HUES48 (cell line): ENCODE data around the gene SYNGR2.
A peak's percentile ranks its signal among the peaks of the same experiment; 100 is the strongest.
"Not testable (repeated sequence)": the region's sequence is repeated elsewhere in the genome, so short reads cannot be mapped to it uniquely, and the experiment has no call there.

ENCODE experiments used
- H3K27ac ChIP-seq: one replicate; pipeline ENCODE4 v1.7.0; 2013; ENCODE audit warnings: low read depth, low read length, inconsistent platforms
- H3K27me3 ChIP-seq: 2 replicates; pipeline ENCODE4 v1.6.1; 2013; ENCODE audit warnings: mild to moderate bottlenecking, low read length; ENCODE audit not compliant: control insufficient read depth, insufficient read depth
- H3K36me3 ChIP-seq: 2 replicates; pipeline ENCODE4 v1.6.1; 2013; ENCODE audit warnings: low read length; ENCODE audit not compliant: control insufficient read depth, insufficient read depth
- H3K4me1 ChIP-seq: 2 replicates; pipeline ENCODE4 v1.6.1; 2013; ENCODE audit warnings: mild to moderate bottlenecking, low read length; ENCODE audit not compliant: control insufficient read depth, insufficient read depth
- H3K4me3 ChIP-seq: 2 replicates; pipeline ENCODE4 v1.5.1; 2013; ENCODE audit warnings: mild to moderate bottlenecking, low read depth, low read length
- H3K9ac ChIP-seq: 2 replicates; pipeline ENCODE4 v1.6.1; 2013; ENCODE audit warnings: mild to moderate bottlenecking, low read depth, low read length, moderate library complexity
- H3K9me3 ChIP-seq: 2 replicates; pipeline ENCODE4 v1.6.1; 2013; ENCODE audit warnings: low read length; ENCODE audit not compliant: control insufficient read depth, insufficient read depth

SYNGR2 gene

DNA sequence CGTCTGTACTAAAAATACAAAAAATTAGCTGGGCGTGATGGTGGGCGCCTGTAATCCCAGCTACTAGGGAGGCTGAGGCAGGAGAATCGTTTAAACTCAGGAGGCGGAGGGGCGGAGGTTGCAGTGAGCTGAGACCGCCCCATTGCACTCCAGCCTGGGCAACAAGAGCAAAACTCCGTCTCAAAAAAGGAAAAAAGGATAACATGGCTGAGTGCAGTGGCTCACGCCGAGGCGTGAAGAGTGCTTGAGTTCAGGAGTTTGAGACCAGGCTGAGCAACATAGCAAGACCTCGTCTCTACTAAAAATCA lies 28.6 kb upstream of the SYNGR2 start:
- not testable (repeated sequence) for H3K9ac ChIP-seq, H3K4me3 ChIP-seq, H3K27me3 ChIP-seq, H3K27ac ChIP-seq, H3K9me3 ChIP-seq, H3K36me3 ChIP-seq, H3K4me1 ChIP-seq

DNA sequence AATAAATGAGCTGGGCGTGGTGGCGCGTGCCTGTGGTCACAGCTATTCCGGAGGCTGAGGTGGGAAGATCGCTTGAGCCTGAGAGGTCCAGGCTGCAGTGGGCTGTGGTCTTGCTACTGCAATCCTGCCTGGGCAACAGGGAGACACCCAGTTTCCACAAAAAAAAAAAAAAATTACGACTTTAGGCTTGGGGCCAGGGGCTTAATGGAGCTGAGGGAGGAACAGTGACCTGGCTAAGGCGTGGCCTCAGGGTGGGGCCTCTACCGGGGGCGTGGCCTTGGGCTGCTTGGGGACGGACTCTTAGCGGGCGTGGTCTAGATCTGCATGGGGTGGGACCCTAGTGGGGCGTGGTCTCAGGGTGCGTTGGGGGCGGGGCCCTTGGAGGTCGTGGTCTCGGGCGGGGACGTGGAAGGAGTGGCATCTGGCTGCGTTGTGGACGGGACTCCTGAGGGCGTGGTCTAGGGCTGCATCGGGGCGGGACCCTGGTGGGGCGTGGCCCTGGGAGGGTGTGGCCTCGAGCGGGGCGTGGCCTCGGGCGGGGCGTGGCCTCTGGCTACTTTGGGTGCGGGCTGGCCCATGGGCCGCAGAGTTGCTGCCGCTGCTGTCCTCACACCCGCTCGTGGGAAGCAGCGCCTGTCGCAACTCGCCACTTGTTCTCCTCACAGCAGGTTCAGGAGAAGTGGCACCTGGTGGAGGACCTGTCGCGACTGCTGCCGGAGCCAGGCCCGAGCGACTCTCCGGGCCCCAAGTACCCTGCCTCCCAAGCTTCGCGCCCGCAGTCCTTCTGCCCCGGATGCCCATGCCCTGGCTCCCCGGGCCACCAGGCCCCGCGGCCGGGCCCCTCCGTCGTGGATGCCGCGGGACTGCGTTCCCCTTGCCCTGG lies 28.0 kb upstream of the SYNGR2 start:
- no peak overlapping the region for H3K27ac ChIP-seq
- no peaks in the 10 kb centered on the region for H3K27me3 ChIP-seq
- no peaks in the 10 kb centered on the region for H3K9me3 ChIP-seq
- H3K4me1 ChIP-seq = no peaks in the 10 kb centered on the region
- H3K9ac ChIP-seq = no peak overlapping the region
- peak overlapping the region; percentile 37 for H3K4me3 ChIP-seq
- H3K36me3 ChIP-seq = no peaks in the 10 kb centered on the region

DNA sequence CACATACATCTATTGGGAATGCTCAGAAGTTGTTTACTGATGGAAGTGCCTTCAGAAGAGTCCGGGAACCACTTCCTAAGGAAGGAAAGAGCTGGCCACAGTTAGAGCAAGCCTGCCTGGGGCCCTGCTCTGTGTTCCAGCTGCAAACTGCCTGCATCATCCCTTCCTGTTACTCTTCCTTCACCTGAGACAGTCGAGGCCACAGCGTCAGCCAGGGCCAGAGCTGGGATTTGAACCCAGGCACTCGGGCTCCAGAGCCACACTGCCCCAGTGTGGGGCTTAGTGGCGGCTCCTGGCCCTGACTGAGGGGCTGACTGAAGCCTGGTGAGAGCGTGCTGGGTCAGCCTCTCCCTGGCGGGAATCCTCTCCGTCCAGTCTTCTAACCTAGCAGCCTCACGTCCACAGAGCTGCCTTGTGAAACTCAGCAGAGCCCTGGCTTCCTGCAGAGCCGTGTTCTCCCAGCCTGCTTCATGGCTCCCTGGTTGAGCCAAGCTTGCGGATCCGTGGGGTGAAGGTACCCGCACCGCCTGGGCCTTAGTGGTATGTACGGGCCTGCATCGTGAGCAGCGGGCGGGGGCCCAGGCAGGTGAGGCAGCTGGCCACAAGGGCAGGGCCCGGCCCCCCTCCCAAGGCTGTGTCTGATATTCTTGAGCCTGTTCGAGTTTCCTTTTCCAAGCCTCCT lies 26.8 kb upstream of the SYNGR2 start:
- no peak overlapping the region for H3K9ac ChIP-seq
- H3K4me1 ChIP-seq = no peaks in the 10 kb centered on the region
- H3K27ac ChIP-seq = no peak overlapping the region
- no peaks in the 10 kb centered on the region for H3K9me3 ChIP-seq
- no peak overlapping the region for H3K4me3 ChIP-seq
- H3K36me3 ChIP-seq = no peaks in the 10 kb centered on the region
- no peaks in the 10 kb centered on the region for H3K27me3 ChIP-seq

DNA sequence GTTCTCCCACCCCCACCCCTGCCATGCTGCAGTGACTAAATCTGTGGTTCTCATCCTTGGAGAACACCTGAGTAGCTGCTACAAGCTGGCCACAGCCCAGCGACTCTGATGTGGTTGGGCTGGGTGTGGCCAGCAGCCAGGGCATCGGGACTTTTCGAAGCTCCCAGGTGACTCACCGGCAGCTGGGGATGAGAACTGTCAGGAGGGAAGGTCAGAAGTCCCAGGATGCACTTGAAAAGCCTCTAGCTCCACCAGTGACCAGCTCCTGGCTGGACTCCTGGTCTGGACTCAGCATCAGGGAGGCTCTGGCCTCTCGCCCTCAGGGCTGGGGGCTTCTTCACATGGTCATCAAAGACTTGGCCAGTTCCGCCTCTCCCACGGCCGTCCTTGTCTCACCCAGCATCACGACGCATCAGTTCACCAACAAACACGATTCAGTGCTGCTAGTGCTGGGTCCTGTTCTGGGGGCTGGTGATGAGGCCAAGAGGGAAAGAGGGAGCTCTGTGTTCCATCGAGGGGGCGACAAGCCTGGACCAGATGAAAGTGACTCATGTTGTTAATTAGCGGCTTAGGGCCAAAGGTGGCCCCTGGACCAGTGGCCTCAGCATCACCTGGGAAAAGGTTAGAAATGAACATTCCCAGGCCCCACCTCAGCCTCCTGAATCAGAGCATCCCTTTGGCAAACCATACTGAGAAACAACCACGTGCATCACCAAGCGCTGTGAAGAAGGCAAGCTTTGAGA lies 26.1 kb upstream of the SYNGR2 start:
- Histone ChIP-seq H3K4me1 (no peaks in the 10 kb centered on the region), H3K27ac (no peak overlapping the region), H3K9ac (no peak overlapping the region), H3K4me3 (no peak overlapping the region), H3K9me3 (no peaks in the 10 kb centered on the region), H3K27me3 (no peaks in the 10 kb centered on the region), H3K36me3 (no peaks in the 10 kb centered on the region)

DNA sequence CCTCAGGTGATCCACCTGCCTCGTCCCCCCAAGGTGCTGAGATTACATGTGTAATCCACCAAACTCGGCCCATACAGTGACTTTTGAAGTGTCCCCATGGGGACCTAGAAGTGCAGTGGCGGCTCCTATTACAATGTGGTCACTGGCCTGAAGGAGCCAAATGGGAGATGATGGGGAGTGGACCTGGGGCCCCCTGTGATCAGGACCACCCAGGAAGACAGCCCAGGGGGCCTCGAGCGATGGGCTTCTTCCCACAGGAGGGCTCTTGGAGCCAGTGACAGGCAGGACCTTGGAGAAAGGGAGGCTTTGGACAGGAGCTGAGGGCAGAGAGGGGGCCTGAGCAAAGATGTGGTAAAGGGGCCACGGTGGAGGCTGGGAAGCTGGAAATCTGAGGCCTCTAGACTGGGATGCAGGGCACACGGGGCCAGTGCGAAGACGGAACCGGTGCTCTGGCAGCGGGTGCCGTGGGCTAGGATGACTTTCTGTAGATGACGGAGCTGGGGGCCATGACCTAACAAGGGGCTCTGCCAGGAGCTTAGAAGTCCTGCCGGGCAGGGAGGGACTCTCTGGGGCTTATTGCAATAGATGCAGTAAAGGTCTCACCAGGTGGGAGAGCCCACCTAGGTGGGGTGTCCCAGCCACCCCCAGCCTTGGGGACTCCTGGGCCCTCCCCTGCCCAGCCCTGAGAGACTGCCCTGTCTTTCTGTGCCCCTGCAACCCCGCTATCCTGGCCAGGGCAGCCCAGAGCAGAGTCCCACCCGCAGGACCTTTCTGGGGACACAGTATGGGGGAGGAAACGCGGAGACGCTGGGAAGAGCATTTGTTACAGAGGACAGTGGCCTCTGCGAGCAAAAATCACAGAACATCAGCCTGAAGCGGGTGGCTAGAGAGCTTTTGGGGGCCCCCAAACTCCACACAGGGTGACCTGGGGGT lies 24.9 kb upstream of the SYNGR2 start:
- H3K27ac ChIP-seq = no peak overlapping the region
- no peak overlapping the region for H3K4me3 ChIP-seq
- no peak overlapping the region for H3K9ac ChIP-seq
- H3K9me3 ChIP-seq = no peaks in the 10 kb centered on the region
- no peaks in the 10 kb centered on the region for H3K4me1 ChIP-seq
- H3K36me3 ChIP-seq = no peaks in the 10 kb centered on the region
- H3K27me3 ChIP-seq = no peaks in the 10 kb centered on the region

DNA sequence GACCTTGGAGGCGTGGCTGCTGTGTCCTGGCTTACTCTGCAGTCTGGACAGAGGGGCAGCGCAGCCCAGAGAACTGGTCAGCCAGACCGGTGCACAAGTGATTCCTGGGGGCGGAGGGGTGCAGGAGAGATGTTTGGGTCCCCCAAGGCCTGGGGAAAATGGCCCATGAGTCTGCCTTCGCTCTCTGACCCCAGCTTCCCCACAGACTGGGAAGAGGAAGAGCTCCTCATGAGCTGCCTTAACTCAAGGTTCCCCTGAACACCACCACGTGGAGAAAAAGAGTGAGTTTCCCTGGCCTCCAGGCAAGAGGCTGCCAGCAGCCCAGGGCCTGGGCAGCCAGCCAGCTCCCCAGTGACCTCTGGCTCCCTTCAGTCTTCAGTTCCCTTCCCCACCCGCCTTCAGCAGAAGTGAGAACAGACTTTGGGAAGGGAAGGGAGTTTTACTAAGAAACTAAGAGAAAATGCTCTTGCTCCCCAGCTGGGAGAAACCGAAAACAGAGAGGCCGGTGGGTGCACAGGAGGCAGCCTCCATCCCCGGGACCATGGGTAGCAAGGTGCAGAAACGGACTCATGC lies 24.1 kb upstream of the SYNGR2 start:
- Histone ChIP-seq H3K27ac (no peak overlapping the region), H3K9ac (no peak overlapping the region)

DNA sequence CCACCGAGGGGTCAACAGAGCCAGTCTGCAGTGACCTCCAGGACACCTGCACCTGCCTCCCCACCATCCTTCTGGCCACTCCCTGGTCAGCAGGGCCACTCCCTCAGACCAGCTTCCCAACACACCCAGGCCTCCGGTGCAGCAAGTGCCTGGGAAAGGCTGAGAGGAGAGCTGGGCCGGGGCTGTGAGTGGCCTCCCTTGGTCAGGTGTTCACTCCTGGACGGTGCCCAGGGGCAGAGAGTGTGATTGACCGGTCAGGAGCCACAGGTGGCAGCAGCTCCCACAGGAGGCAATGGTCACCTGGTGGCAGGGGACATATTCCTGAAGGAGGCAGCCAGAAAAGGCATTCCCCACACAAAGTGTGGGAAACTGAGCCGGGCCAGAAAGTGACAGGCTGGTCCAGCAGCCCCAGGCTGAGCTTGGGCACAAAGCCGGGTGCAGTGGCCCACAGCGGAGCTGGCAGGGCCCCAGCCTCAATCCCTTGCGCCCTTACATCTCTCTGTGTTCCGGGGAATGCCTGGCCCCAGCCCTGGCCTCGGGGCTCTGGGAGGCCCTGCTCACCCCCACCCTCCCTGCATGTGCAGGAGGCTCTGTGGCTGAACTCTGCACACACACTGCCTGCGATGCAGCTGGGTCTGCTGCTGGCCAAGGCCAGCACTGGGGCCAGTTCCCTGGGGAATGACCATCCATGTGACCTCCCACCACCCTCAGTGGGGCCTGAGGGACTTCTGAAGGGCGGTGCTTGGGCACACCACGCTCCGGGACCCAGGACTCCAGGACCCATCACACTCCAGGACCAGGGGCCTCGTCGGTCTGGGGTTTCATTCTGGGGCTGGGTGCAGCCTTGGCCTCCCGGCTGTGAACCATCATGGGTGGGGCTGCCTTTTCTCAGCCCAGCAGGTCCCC lies 23.4 kb upstream of the SYNGR2 start:
- Histone ChIP-seq H3K4me3 (no peak overlapping the region), H3K9me3 (no peaks in the 10 kb centered on the region), H3K27ac (no peak overlapping the region), H3K9ac (no peak overlapping the region), H3K4me1 (no peaks in the 10 kb centered on the region), H3K36me3 (no peaks in the 10 kb centered on the region), H3K27me3 (no peaks in the 10 kb centered on the region)

More for the DNA sequence above, 24.1 kb upstream of the SYNGR2 start:
- Histone ChIP-seq H3K27me3 (no peaks in the 10 kb centered on the region), H3K36me3 (no peaks in the 10 kb centered on the region), H3K9me3 (no peaks in the 10 kb centered on the region), H3K4me1 (no peaks in the 10 kb centered on the region), H3K4me3 (no peak overlapping the region)

DNA sequence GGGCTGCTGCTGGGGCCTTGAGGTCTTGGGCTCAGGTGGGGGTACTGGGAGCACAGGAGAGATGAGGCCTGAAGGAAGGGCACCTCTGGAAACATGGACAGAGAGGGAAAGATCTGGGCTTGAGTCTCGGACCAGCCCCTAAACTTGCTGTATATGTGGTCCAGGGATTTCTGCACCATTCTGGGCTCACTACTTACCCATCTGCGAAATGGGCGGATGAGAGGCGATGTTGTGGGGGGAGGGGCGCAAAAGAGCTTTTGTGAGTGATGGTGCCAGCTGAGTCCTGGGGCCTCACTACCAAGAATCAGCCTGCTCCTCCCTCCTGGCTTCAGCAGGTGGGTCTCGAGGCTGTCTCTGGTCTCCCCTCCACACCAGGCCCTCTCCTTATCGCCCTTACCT lies 21.9 kb upstream of the SYNGR2 start:
- no peak overlapping the region for H3K4me3 ChIP-seq
- H3K9ac ChIP-seq = no peak overlapping the region
- no peaks in the 10 kb centered on the region for H3K36me3 ChIP-seq
- H3K27me3 ChIP-seq = no peaks in the 10 kb centered on the region
- H3K4me1 ChIP-seq = no peaks in the 10 kb centered on the region
- no peak overlapping the region for H3K27ac ChIP-seq
- H3K9me3 ChIP-seq = no peaks in the 10 kb centered on the region

DNA sequence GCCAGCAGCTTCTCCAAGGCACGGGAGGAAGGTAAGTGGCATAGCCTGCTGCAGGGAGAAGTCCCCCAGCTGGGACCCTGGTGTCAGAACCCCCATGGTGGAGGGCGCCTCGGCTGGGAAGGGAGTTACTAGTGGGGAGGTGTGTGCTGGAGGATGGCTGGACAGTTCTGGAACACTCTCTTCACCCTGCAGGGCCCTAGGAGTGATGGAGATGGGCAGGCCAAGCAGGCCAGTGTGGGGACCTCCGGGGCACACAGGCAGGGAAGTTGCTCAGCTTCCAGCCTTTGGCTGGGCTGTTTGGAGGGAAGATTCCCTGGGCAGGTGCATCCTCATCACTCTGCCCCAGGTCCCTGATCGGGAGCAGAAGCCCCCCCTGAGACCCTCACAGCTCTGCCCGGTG lies 21.5 kb upstream of the SYNGR2 start:
- no peaks in the 10 kb centered on the region for H3K36me3 ChIP-seq
- H3K9ac ChIP-seq = no peak overlapping the region
- H3K4me3 ChIP-seq = no peak overlapping the region
- no peaks in the 10 kb centered on the region for H3K9me3 ChIP-seq
- H3K4me1 ChIP-seq = no peaks in the 10 kb centered on the region
- H3K27ac ChIP-seq = no peak overlapping the region
- H3K27me3 ChIP-seq = no peaks in the 10 kb centered on the region
